ENCODE data around the gene VANGL2.

DNA sequence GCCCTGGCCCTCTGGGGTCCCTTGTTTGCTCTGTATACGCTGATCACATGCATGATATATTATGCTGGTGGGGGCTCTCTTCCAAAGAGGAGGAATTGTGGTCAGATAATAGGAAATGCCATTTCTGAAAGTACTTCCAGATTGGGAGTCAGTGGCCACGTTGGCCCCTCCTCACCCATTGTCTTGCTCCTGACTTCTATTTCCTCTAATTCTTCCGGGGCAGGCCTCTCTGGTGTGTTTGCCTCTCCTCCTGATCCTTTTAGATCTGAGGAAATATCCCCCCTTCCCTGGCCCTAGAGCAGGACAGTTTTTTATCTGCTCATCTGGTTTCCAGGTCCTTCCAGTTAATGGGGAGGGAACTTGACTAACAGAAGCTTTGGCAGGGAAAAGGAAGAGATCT lies 2.9 kb downstream of the VANGL2 start:
- TF ChIP-seq, protein P1, sequence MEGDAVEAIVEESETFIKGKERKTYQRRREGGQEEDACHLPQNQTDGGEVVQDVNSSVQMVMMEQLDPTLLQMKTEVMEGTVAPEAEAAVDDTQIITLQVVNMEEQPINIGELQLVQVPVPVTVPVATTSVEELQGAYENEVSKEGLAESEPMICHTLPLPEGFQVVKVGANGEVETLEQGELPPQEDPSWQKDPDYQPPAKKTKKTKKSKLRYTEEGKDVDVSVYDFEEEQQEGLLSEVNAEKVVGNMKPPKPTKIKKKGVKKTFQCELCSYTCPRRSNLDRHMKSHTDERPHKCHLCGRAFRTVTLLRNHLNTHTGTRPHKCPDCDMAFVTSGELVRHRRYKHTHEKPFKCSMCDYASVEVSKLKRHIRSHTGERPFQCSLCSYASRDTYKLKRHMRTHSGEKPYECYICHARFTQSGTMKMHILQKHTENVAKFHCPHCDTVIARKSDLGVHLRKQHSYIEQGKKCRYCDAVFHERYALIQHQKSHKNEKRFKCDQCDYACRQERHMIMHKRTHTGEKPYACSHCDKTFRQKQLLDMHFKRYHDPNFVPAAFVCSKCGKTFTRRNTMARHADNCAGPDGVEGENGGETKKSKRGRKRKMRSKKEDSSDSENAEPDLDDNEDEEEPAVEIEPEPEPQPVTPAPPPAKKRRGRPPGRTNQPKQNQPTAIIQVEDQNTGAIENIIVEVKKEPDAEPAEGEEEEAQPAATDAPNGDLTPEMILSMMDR (conservative IDR thresholded peaks at IDR 0.05; ENCODE audit: low read depth, low read length): no peak
- TF ChIP-seq RAD21 (IDR thresholded peaks at IDR 0.05; ENCODE audit: low read length) (no peak), POLR2A (IDR thresholded peaks at IDR 0.05; ENCODE audit: low read depth, low read length) (no peak), NFE2L2 (IDR thresholded peaks at IDR 0.05; ENCODE audit: low read depth, low read length) (no peak), MAFK (IDR thresholded peaks at IDR 0.05; ENCODE audit: low read depth, low read length) (no peak), RFX5 (IDR thresholded peaks at IDR 0.05; ENCODE audit: low read depth, low read length) (no peak)
- TF ChIP-seq, protein P2, sequence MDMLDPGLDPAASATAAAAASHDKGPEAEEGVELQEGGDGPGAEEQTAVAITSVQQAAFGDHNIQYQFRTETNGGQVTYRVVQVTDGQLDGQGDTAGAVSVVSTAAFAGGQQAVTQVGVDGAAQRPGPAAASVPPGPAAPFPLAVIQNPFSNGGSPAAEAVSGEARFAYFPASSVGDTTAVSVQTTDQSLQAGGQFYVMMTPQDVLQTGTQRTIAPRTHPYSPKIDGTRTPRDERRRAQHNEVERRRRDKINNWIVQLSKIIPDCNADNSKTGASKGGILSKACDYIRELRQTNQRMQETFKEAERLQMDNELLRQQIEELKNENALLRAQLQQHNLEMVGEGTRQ (IDR thresholded peaks at IDR 0.05; ENCODE audit: low read depth, low read length): no peak

Measured in IMR-90 (cell line).